Measurements from ENCODE around the gene MKX.

The MKX gene

GRCh38 chr10:27678166-27678565, 67.5 kb downstream of the MKX start:
- Histone ChIP-seq H3K4me1 (ENCODE audit: low read length) (no peaks in the 10 kb centered on the region), H3K9ac (ENCODE audit: low read length) (no peak overlapping the region), H3K9me2 (replicated peaks; ENCODE audit: insufficient read depth, low read length) (no peaks in the 10 kb centered on the region), H3K36me3 (replicated peaks; ENCODE audit: insufficient read depth, low read length) (no peaks in the 10 kb centered on the region), H3K4me2 (ENCODE audit: low read depth, low read length) (no peak overlapping the region), H3K9me3 (replicated peaks; ENCODE audit: insufficient read depth, low read length) (no peaks in the 10 kb centered on the region), H3F3A (ENCODE audit: insufficient read depth, low read length) (no peaks in the 10 kb centered on the region), H3K27me3 (replicated peaks; ENCODE audit: insufficient read depth, low read length) (no peaks in the 10 kb centered on the region), H3K79me2 (ENCODE audit: low read length) (no peaks in the 10 kb centered on the region), H4K20me1 (ENCODE audit: insufficient read depth, low read length) (no peaks in the 10 kb centered on the region), H2AFZ (ENCODE audit: low read length) (no peak overlapping the region), H3K4me3 (ENCODE audit: low read length) (no peak overlapping the region), H3K27ac (ENCODE audit: low read length) (no peak overlapping the region)
- no peak for DNase-seq
- TF ChIP-seq EZH2 (optimal IDR thresholded peaks at IDR 0.05; ENCODE audit: low read depth, low read length), result no peak
- no peak for TF ChIP-seq EZH2phosphoT487 (IDR thresholded peaks at IDR 0.05; ENCODE audit: low read length)
- TF ChIP-seq CTCF (IDR thresholded peaks at IDR 0.05; ENCODE audit: low read length), result no peak

GRCh38 chr10:27673065-27673464, 72.6 kb downstream of the MKX start:
- Histone ChIP-seq H3K9me3 (replicated peaks; ENCODE audit: insufficient read depth, low read length) (no peaks in the 10 kb centered on the region), H3K9ac (ENCODE audit: low read length) (no peak overlapping the region), H4K20me1 (ENCODE audit: insufficient read depth, low read length) (no peaks in the 10 kb centered on the region), H3K36me3 (replicated peaks; ENCODE audit: insufficient read depth, low read length) (no peaks in the 10 kb centered on the region), H3K79me2 (ENCODE audit: low read length) (no peaks in the 10 kb centered on the region), H3K27me3 (replicated peaks; ENCODE audit: insufficient read depth, low read length) (no peaks in the 10 kb centered on the region), H3K4me1 (ENCODE audit: low read length) (no peaks in the 10 kb centered on the region), H3K9me2 (replicated peaks; ENCODE audit: insufficient read depth, low read length) (no peaks in the 10 kb centered on the region), H3K4me2 (ENCODE audit: low read depth, low read length) (no peak overlapping the region), H3K27ac (ENCODE audit: low read length) (no peak overlapping the region), H2AFZ (ENCODE audit: low read length) (no peak overlapping the region), H3F3A (ENCODE audit: insufficient read depth, low read length) (no peaks in the 10 kb centered on the region), H3K4me3 (ENCODE audit: low read length) (no peak overlapping the region)
- DNase-seq, result no peak
- TF ChIP-seq EZH2phosphoT487 (IDR thresholded peaks at IDR 0.05; ENCODE audit: low read length) (no peak), CTCF (IDR thresholded peaks at IDR 0.05; ENCODE audit: low read length) (no peak), EZH2 (optimal IDR thresholded peaks at IDR 0.05; ENCODE audit: low read depth, low read length) (no peak)

GRCh38 chr10:27671821-27672220, 73.8 kb downstream of the MKX start:
- no peaks in the 10 kb centered on the region for H3K9me2 ChIP-seq (replicated peaks; ENCODE audit: insufficient read depth, low read length)
- H3K4me2 ChIP-seq (ENCODE audit: low read depth, low read length), result no peak overlapping the region
- no peak overlapping the region for H2AFZ ChIP-seq (ENCODE audit: low read length)

More at GRCh38 chr10:27671821-27672220, 73.8 kb downstream of the MKX start:
- no peaks in the 10 kb centered on the region for H3K36me3 ChIP-seq (replicated peaks; ENCODE audit: insufficient read depth, low read length)
- no peaks in the 10 kb centered on the region for H3K9me3 ChIP-seq (replicated peaks; ENCODE audit: insufficient read depth, low read length)
- no peak overlapping the region for H3K4me3 ChIP-seq (ENCODE audit: low read length)
- TF ChIP-seq EZH2 (optimal IDR thresholded peaks at IDR 0.05; ENCODE audit: low read depth, low read length), result no peak
- no peak for TF ChIP-seq EZH2phosphoT487 (IDR thresholded peaks at IDR 0.05; ENCODE audit: low read length)
- no peak for TF ChIP-seq CTCF (IDR thresholded peaks at IDR 0.05; ENCODE audit: low read length)
- no peak overlapping the region for H3K27ac ChIP-seq (ENCODE audit: low read length)
- H3K9ac ChIP-seq (ENCODE audit: low read length), result no peak overlapping the region
- H3K27me3 ChIP-seq (replicated peaks; ENCODE audit: insufficient read depth, low read length), result no peaks in the 10 kb centered on the region
- no peaks in the 10 kb centered on the region for H3K4me1 ChIP-seq (ENCODE audit: low read length)
- no peaks in the 10 kb centered on the region for H4K20me1 ChIP-seq (ENCODE audit: insufficient read depth, low read length)
- no peaks in the 10 kb centered on the region for H3K79me2 ChIP-seq (ENCODE audit: low read length)
- H3F3A ChIP-seq (ENCODE audit: insufficient read depth, low read length), result no peaks in the 10 kb centered on the region
- no peak for DNase-seq
